ENCODE data around the gene SCN1B. TPM values are rescaled to one million over a fixed set of nuclear protein-coding genes. Genes with fewer than 3 reads are reported as not detected.

SCN1B gene
- total RNA-seq, 1 donor from 2014 or later: 1.3 TPM

- H3K4me3 ChIP-seq (ENCODE audit: low read depth, low read length): no peak overlapping the region
- no peak for TF ChIP-seq CTCF (conservative IDR thresholded peaks at IDR 0.05; ENCODE audit: low read depth, low read length)
- no peak for DNase-seq (ENCODE audit: low read depth)
These were observed 43.2 kb downstream of the SCN1B start for GRCh38 chr19:35073516-35073915.

DNA sequence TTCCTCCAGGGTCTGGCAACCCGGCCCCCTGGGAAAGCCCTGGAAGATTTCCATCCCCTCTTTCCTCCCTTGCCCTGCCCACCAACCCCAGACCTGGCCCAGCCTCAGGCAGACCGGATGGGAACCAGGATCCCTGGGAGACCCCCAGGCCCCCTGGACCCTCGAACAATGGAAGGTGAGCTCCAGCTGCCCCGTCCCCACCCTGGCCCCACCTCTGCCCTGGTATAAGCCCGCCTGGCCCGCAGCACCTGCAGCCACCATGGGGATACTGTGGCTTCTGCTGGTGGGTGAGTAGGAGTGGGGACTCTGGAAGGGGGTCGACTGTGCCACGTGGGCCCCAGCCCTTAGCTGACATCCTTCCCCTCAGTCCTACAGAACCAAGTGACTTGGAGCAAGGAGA is 43.7 kb downstream of the SCN1B start:
- DNase-seq (ENCODE audit: low read depth): no peak
- no peak overlapping the region for H3K4me3 ChIP-seq (ENCODE audit: low read depth, low read length)
- no peak for TF ChIP-seq CTCF (conservative IDR thresholded peaks at IDR 0.05; ENCODE audit: low read depth, low read length)

- no peak for TF ChIP-seq CTCF (conservative IDR thresholded peaks at IDR 0.05; ENCODE audit: low read depth, low read length)
- DNase-seq (ENCODE audit: low read depth): no peak
- no peak overlapping the region for H3K4me3 ChIP-seq (ENCODE audit: low read depth, low read length)
These were observed 44.3 kb downstream of the SCN1B start for GRCh38 chr19:35074426-35075201.

- no peak overlapping the region for H3K4me3 ChIP-seq (ENCODE audit: low read depth, low read length)
- DNase-seq (ENCODE audit: low read depth): no peak
- TF ChIP-seq CTCF (conservative IDR thresholded peaks at IDR 0.05; ENCODE audit: low read depth, low read length): no peak
These were observed 45.1 kb downstream of the SCN1B start for GRCh38 chr19:35075202-35076025.

GRCh38 chr19:35076026-35076370 is 45.7 kb downstream of the SCN1B start:
- no peak for DNase-seq (ENCODE audit: low read depth)
- TF ChIP-seq CTCF (conservative IDR thresholded peaks at IDR 0.05; ENCODE audit: low read depth, low read length): no peak

DNA sequence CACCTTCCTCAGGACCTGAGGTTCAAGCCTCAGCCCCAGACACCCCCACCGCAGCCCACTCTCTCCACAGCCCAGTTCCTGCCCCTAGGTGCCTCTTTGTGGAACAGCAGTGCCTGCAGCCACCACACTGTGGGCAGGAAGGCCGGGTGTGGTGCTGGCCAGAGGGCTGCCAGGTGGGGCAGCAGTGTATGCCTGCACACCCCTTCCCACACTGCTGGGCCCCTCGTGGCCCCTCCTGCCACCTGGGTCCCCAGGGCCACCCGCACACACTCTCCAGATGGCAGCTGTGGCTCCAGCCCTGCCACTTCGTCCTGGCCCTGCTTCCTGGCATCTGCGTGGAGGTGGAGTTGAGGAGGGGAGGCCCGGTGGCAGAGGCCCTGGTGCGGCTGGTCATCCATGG is 46.4 kb downstream of the SCN1B start:
- no peak overlapping the region for H3K4me3 ChIP-seq (ENCODE audit: low read depth, low read length)
- no peak for DNase-seq (ENCODE audit: low read depth)
- TF ChIP-seq CTCF (conservative IDR thresholded peaks at IDR 0.05; ENCODE audit: low read depth, low read length): no peak

More at GRCh38 chr19:35076026-35076370, 45.7 kb downstream of the SCN1B start:
- no peak overlapping the region for H3K4me3 ChIP-seq (ENCODE audit: low read depth, low read length)

Measured in epithelial cell of proximal tubule (primary cell).